ENCODE data around the gene ZNF776.

The ZNF776 gene

DNA sequence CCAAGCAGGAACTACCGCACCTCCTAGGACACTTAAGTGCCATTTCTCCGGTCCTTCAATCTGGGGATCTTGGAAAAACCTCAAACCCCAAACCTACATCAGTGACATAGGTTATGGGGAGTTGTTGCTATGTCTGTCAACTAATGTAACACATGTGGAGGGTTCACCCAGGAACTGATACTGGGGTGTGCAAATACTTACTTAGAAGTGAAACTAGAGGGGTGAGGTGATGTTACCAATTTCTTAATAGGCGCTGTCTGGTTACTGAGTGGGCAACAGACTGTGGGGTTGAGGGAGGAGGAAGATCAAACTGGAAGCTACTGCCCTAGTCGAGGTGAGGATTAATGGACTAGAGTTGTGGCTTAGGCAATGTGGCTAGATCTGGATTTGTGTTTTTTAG lies 24.8 kb downstream of the ZNF776 start:
- TF ChIP-seq, protein P1, sequence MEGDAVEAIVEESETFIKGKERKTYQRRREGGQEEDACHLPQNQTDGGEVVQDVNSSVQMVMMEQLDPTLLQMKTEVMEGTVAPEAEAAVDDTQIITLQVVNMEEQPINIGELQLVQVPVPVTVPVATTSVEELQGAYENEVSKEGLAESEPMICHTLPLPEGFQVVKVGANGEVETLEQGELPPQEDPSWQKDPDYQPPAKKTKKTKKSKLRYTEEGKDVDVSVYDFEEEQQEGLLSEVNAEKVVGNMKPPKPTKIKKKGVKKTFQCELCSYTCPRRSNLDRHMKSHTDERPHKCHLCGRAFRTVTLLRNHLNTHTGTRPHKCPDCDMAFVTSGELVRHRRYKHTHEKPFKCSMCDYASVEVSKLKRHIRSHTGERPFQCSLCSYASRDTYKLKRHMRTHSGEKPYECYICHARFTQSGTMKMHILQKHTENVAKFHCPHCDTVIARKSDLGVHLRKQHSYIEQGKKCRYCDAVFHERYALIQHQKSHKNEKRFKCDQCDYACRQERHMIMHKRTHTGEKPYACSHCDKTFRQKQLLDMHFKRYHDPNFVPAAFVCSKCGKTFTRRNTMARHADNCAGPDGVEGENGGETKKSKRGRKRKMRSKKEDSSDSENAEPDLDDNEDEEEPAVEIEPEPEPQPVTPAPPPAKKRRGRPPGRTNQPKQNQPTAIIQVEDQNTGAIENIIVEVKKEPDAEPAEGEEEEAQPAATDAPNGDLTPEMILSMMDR (conservative IDR thresholded peaks at IDR 0.05; ENCODE audit: low read depth), result no peak
- DNase-seq (ENCODE audit: low spot score), result no peak
- ChIA-PET CTCF (no interaction called here), POLR2A (ENCODE audit: low non-redundant PET) (no interaction called here)
- no peak overlapping the region for H3K27ac ChIP-seq

DNA sequence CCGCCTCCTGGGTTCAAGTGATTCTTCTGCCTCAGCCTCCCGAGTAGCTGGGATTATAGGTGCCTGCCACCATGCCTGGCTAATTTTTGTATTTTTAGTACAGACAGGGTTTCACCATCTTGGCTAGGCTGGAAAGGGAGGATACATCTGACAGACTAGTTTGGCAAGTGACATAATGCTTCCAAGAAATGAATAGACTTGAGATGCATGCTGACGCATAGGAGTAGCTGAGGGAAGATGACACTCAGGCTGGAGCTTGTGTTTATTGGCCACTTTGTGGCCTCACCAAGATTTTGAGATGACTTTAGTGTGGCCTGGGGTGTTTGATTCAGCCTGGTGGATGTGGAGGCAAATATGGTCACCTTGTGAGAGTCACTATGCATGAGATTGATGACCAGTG lies 26.9 kb downstream of the ZNF776 start:
- TF ChIP-seq, protein P1 (conservative IDR thresholded peaks at IDR 0.05; ENCODE audit: low read depth), result no peak
- ChIA-PET CTCF (no interaction called here), POLR2A (ENCODE audit: low non-redundant PET) (no interaction called here)
- H3K27ac ChIP-seq, result no peak overlapping the region
- DNase-seq (ENCODE audit: low spot score), result no peak

DNA sequence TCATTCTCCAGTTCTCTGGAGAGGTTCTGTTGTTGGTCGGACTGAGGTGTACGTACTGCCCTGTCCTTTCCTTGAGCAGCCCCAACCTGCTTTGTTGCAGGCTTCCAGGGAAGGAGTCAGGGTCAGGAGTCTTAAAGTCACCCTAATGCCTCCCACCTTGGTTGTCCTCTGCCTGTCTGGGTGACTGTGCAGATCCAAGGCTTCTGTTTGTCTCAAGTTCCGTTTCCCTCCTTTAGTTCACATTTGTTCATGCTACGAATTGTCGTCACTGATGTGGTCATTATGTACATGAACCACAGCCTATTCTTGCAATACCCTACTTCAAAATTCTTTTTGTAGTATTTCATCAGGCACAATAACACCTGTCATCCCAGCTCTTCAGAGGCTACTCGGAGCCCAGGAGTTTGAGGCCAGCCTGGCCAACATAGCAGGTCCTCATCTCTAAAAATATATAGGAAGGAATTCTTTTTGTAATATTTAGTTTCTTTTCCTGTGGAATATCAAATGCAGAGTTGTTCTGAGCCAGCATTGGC lies 30.2 kb downstream of the ZNF776 start:
- TF ChIP-seq, protein P1 (conservative IDR thresholded peaks at IDR 0.05; ENCODE audit: low read depth), result no peak
- ChIA-PET CTCF (interaction anchor here (0.6 kb wide), 1 partner anchor 143 kb away, joined by 3 read pairs; no protein-coding TSS in a partner anchor), POLR2A (ENCODE audit: low non-redundant PET) (no interaction called here)
- no peak overlapping the region for H3K27ac ChIP-seq
- DNase-seq (ENCODE audit: low spot score), result no peak

DNA sequence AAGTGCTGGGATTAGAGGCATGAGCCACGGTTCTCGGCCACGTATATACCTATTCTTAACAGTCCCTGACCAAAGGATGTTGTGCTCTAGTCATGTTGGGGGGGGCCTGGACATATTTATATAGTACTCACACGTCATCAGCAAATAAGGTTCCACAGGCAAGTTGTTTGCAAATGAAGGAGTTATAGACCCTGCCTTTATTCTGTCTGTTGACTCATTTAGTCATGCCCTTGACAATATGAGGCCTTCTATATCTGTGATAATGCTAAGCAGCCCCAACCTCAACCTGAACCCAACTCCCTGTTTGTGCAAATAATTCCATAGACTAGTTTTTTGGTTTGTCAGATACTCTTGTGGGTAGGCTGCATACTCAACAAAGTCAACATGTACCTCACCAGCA lies 31.7 kb downstream of the ZNF776 start:
- TF ChIP-seq, protein P1 (conservative IDR thresholded peaks at IDR 0.05; ENCODE audit: low read depth), result no peak
- CTCF ChIA-PET, result no interaction called here
- DNase-seq (ENCODE audit: low spot score), result no peak
- no peak overlapping the region for H3K27ac ChIP-seq
- POLR2A ChIA-PET (ENCODE audit: low non-redundant PET), result no interaction called here

DNA sequence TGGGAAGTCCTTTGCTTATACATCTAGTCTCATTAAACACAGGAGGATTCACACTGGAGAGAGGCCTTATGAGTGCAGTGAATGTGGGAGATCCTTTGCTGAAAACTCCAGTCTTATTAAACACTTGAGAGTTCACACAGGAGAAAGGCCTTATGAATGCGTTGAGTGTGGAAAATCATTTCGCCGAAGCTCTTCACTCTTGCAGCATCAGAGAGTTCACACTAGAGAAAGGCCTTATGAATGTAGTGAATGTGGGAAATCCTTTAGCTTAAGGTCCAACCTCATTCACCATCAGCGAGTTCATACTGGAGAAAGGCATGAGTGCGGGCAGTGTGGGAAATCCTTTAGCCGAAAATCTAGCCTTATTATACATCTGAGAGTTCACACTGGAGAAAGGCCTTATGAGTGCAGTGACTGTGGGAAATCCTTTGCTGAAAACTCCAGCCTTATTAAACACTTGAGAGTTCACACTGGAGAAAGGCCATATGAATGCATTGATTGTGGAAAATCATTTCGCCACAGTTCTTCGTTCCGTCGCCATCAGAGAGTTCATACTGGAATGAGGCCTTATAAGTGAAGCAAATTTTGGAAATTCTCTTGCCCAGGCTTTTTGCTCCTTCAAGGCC lies 32.7 kb downstream of the ZNF776 start:
- no peak overlapping the region for H3K27ac ChIP-seq
- TF ChIP-seq, protein P1 (conservative IDR thresholded peaks at IDR 0.05; ENCODE audit: low read depth), result no peak
- no peak for DNase-seq (ENCODE audit: low spot score)
- ChIA-PET CTCF (no interaction called here), POLR2A (ENCODE audit: low non-redundant PET) (no interaction called here)

DNA sequence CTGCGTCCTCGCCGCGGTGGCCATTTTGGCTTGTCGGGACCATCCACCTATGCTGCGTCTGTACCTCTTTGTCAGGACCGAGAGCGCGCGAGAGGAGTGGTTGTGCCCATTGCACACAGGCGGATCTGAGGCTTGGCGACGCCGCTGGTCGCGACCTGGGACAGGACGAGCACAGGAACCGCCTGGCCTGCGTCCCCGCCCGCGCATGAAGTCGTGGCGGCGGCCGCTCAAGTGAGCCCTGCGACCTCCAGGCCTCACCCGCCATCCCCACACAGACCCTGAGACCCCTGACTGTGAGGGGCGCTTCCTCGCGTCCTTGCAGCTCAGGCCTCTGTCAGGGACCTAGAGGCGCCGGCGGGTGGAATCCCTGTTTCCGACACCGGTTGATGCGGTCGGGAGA lies 39.7 kb downstream of the ZNF776 start:
- TF ChIP-seq, protein P1 (conservative IDR thresholded peaks at IDR 0.05; ENCODE audit: low read depth), result no peak
- ChIA-PET POLR2A (ENCODE audit: low non-redundant PET) (no interaction called here), CTCF (interaction anchor here (0.6 to 0.7 kb wide), 2 partner anchors 28 to 396 kb away, joined by 3 to 6 read pairs; no protein-coding TSS in a partner anchor)
- H3K27ac ChIP-seq, result no peak overlapping the region
- no peak for DNase-seq (ENCODE audit: low spot score)
